GM23338 (cell line): ENCODE measurements around the gene TENT4A. TPM values are rescaled to one million over a fixed set of nuclear protein-coding genes. Genes with fewer than 3 reads are reported as not detected.

ENCODE experiments used
- EZH2 ChIP-seq: fragments of 200-600 bp; sonication (generic); IDR thresholded peaks from one replicate; pipeline ENCODE4 v1.8.0; 2017; ENCODE audit warnings: antibody characterized with exemption, mild to moderate bottlenecking, low read depth; ENCODE audit not compliant: unreplicated experiment
- EZH2phosphoT487 ChIP-seq: fragments of 200-600 bp; sonication (generic); IDR thresholded peaks from one replicate; pipeline ENCODE4 v1.8.1; 2018; ENCODE audit warnings: antibody characterized with exemption; ENCODE audit not compliant: unreplicated experiment
- NANOG ChIP-seq: IDR thresholded peaks from 2 replicates; pipeline ENCODE4 v1.6.1; 2016; ENCODE audit warnings: antibody characterized with exemption, borderline replicate concordance
- STAT1 ChIP-seq: IDR thresholded peaks from one replicate; pipeline ENCODE4 v1.6.1; 2016; ENCODE audit warnings: antibody characterized with exemption; ENCODE audit not compliant: unreplicated experiment
- ZNF114 ChIP-seq: fragments of 250-450 bp; sonication (Bioruptor Pico); IDR thresholded peaks from 2 replicates; pipeline ENCODE4 v1.5.0; 2020; ENCODE audit warnings: mild to moderate bottlenecking, moderate library complexity
- ZNF331 ChIP-seq: fragments of 250-450 bp; sonication (Bioruptor Pico); IDR thresholded peaks from 2 replicates; pipeline ENCODE4 v1.5.0; 2020; ENCODE audit warnings: low read depth, mild to moderate bottlenecking, moderate library complexity
- polyA plus RNA-seq: library from polyadenylated mRNA; unstranded; fragments of >200 nt; fragmentation: Nextera tagmentation; extraction: Ambion mirVana; gene quantifications from 2 replicates; pipeline ENCODE4 v1.2.1, GENCODE V29; 2016
- total RNA-seq: library from RNA; depleted of rRNA; stranded (reverse); fragments of >200 nt; shearing (Covaris generic); gene quantifications from 2 replicates; pipeline ENCODE4 v1.2.3, GENCODE V29; 2014
- TF ChIP-seq, protein P1 (sequence below): fragments of 250-450 bp; sonication (Bioruptor Pico); IDR thresholded peaks from 2 replicates; pipeline ENCODE4 v1.5.0; 2020; ENCODE audit warnings: mild to moderate bottlenecking, moderate library complexity
- TF ChIP-seq, protein P2 (sequence below): IDR thresholded peaks from one replicate; pipeline ENCODE4 v1.6.1; 2018; ENCODE audit warnings: antibody characterized with exemption; ENCODE audit not compliant: unreplicated experiment
- TF ChIP-seq, protein P3 (sequence below): IDR thresholded peaks from 2 replicates; pipeline ENCODE4 v1.6.1; 2016; ENCODE audit warnings: antibody characterized with exemption

TENT4A gene
- total and polyA plus RNA-seq, 2 experiments from 2014 or later = 5.3 to 24.0 TPM

DNA sequence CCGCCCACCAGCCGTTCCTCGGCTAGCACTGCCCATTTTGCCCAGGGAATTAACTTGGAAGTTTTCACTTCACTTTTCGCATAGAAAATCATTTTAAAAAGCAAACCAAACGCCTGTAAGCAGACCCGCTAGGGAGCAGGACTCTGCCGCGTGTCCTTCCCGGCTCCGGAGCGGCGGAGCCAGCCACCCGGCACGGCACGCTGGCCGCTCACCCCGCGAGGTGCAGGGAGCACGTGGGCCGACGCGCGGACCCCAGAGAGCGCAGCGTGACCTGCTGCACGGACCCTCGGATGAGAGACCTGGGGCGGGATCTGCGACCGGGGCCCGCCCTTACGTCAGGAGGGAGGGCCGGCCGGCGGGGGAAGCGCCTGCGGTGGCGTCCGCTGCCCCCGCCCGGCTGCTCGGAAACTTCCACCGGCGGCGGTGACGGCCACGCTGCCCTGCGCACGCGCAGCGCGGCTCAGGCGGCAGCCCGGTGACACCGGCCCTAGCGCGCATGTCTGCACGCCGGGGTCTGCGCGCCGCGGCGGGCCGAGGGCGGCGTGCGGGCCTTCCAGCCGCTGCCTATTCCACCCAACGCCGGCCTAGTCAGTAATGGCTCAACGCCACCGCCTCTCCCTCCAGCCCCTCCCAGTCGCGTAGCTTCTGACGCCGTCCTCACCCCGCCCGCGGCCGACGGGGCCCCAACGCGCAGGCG, 507 bp upstream of the TENT4A start (continued):
- TF ChIP-seq, protein P1, sequence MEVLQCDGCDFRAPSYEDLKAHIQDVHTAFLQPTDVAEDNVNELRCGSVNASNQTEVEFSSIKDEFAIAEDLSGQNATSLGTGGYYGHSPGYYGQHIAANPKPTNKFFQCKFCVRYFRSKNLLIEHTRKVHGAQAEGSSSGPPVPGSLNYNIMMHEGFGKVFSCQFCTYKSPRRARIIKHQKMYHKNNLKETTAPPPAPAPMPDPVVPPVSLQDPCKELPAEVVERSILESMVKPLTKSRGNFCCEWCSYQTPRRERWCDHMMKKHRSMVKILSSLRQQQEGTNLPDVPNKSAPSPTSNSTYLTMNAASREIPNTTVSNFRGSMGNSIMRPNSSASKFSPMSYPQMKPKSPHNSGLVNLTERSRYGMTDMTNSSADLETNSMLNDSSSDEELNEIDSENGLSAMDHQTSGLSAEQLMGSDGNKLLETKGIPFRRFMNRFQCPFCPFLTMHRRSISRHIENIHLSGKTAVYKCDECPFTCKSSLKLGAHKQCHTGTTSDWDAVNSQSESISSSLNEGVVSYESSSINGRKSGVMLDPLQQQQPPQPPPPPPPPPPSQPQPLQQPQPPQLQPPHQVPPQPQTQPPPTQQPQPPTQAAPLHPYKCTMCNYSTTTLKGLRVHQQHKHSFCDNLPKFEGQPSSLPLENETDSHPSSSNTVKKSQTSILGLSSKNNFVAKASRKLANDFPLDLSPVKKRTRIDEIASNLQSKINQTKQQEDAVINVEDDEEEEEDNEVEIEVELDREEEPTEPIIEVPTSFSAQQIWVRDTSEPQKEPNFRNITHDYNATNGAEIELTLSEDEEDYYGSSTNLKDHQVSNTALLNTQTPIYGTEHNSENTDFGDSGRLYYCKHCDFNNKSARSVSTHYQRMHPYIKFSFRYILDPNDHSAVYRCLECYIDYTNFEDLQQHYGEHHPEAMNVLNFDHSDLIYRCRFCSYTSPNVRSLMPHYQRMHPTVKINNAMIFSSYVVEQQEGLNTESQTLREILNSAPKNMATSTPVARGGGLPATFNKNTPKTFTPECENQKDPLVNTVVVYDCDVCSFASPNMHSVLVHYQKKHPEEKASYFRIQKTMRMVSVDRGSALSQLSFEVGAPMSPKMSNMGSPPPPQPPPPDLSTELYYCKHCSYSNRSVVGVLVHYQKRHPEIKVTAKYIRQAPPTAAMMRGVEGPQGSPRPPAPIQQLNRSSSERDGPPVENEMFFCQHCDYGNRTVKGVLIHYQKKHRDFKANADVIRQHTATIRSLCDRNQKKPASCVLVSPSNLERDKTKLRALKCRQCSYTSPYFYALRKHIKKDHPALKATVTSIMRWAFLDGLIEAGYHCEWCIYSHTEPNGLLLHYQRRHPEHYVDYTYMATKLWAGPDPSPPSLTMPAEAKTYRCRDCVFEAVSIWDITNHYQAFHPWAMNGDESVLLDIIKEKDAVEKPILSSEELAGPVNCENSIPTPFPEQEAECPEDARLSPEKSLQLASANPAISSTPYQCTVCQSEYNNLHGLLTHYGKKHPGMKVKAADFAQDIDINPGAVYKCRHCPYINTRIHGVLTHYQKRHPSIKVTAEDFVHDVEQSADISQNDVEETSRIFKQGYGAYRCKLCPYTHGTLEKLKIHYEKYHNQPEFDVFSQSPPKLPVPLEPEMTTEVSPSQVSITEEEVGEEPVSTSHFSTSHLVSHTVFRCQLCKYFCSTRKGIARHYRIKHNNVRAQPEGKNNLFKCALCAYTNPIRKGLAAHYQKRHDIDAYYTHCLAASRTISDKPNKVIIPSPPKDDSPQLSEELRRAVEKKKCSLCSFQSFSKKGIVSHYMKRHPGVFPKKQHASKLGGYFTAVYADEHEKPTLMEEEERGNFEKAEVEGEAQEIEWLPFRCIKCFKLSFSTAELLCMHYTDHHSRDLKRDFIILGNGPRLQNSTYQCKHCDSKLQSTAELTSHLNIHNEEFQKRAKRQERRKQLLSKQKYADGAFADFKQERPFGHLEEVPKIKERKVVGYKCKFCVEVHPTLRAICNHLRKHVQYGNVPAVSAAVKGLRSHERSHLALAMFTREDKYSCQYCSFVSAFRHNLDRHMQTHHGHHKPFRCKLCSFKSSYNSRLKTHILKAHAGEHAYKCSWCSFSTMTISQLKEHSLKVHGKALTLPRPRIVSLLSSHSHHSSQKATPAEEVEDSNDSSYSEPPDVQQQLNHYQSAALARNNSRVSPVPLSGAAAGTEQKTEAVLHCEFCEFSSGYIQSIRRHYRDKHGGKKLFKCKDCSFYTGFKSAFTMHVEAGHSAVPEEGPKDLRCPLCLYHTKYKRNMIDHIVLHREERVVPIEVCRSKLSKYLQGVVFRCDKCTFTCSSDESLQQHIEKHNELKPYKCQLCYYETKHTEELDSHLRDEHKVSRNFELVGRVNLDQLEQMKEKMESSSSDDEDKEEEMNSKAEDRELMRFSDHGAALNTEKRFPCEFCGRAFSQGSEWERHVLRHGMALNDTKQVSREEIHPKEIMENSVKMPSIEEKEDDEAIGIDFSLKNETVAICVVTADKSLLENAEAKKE = no peak
- no peak for TF ChIP-seq NANOG
- TF ChIP-seq EZH2 = no peak
- TF ChIP-seq ZNF331 (CRISPR knock-in tag) = no peak
- TF ChIP-seq ZNF114 = no peak
- TF ChIP-seq, protein P2, sequence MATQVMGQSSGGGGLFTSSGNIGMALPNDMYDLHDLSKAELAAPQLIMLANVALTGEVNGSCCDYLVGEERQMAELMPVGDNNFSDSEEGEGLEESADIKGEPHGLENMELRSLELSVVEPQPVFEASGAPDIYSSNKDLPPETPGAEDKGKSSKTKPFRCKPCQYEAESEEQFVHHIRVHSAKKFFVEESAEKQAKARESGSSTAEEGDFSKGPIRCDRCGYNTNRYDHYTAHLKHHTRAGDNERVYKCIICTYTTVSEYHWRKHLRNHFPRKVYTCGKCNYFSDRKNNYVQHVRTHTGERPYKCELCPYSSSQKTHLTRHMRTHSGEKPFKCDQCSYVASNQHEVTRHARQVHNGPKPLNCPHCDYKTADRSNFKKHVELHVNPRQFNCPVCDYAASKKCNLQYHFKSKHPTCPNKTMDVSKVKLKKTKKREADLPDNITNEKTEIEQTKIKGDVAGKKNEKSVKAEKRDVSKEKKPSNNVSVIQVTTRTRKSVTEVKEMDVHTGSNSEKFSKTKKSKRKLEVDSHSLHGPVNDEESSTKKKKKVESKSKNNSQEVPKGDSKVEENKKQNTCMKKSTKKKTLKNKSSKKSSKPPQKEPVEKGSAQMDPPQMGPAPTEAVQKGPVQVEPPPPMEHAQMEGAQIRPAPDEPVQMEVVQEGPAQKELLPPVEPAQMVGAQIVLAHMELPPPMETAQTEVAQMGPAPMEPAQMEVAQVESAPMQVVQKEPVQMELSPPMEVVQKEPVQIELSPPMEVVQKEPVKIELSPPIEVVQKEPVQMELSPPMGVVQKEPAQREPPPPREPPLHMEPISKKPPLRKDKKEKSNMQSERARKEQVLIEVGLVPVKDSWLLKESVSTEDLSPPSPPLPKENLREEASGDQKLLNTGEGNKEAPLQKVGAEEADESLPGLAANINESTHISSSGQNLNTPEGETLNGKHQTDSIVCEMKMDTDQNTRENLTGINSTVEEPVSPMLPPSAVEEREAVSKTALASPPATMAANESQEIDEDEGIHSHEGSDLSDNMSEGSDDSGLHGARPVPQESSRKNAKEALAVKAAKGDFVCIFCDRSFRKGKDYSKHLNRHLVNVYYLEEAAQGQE = no peak
- TF ChIP-seq, protein P3, sequence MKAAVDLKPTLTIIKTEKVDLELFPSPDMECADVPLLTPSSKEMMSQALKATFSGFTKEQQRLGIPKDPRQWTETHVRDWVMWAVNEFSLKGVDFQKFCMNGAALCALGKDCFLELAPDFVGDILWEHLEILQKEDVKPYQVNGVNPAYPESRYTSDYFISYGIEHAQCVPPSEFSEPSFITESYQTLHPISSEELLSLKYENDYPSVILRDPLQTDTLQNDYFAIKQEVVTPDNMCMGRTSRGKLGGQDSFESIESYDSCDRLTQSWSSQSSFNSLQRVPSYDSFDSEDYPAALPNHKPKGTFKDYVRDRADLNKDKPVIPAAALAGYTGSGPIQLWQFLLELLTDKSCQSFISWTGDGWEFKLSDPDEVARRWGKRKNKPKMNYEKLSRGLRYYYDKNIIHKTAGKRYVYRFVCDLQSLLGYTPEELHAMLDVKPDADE = no peak
- no peak for TF ChIP-seq STAT1
- TF ChIP-seq EZH2phosphoT487 = no peak
